H9 (cell line): ENCODE results near the gene LEF1. TPM values are rescaled to one million over a fixed set of nuclear protein-coding genes. Genes with fewer than 3 reads are reported as not detected.

Experiments used
- DNase-seq: peaks from one replicate; pipeline ENCODE4 v3.0.0-alpha.2; 2017
- H2AFZ ChIP-seq: one replicate; pipeline ENCODE4 v1.6.1; 2013; ENCODE audit warnings: mild to moderate bottlenecking, low read length, control low read depth, moderate library complexity
- H2AK5ac ChIP-seq: 2 replicates; pipeline ENCODE4 v1.6.1; 2013; ENCODE audit warnings: low read length, control low read depth, mixed read lengths; ENCODE audit not compliant: insufficient read length
- H2BK120ac ChIP-seq: one replicate; pipeline ENCODE4 v1.6.1; 2013; ENCODE audit warnings: low read depth, mild to moderate bottlenecking, low read length, control low read depth, inconsistent platforms; ENCODE audit not compliant: poor library complexity, severe bottlenecking
- H2BK12ac ChIP-seq: 2 replicates; pipeline ENCODE4 v1.6.1; 2013; ENCODE audit warnings: low read length, control low read depth, mixed read lengths, low read depth; ENCODE audit not compliant: insufficient read length
- H2BK15ac ChIP-seq: 2 replicates; pipeline ENCODE4 v1.6.1; 2013; ENCODE audit warnings: low read depth, low read length, control low read depth
- H2BK20ac ChIP-seq: one replicate; pipeline ENCODE4 v1.6.1; 2013; ENCODE audit warnings: low read depth, mild to moderate bottlenecking, low read length, control low read depth, inconsistent platforms; ENCODE audit not compliant: poor library complexity, severe bottlenecking
- H2BK5ac ChIP-seq: 2 replicates; pipeline ENCODE4 v1.6.1; 2013; ENCODE audit warnings: low read length, control low read depth, mixed read lengths; ENCODE audit not compliant: insufficient read length
- H3K14ac ChIP-seq: 2 replicates; pipeline ENCODE4 v1.6.1; 2013; ENCODE audit warnings: low read length, control low read depth; ENCODE audit not compliant: insufficient read depth
- H3K18ac ChIP-seq: 2 replicates; pipeline ENCODE4 v1.6.1; 2013; ENCODE audit warnings: low read depth, mild to moderate bottlenecking, mixed read lengths, low read length, control low read depth; ENCODE audit not compliant: insufficient read length
- H3K23ac ChIP-seq: 2 replicates; pipeline ENCODE4 v1.6.1; 2013; ENCODE audit warnings: low read length, control low read depth, mixed read lengths, low read depth; ENCODE audit not compliant: insufficient read length
- H3K23me2 ChIP-seq: 2 replicates; pipeline ENCODE4 v1.6.1; 2013; ENCODE audit warnings: low read depth, mild to moderate bottlenecking, mixed read lengths, low read length, control low read depth; ENCODE audit not compliant: insufficient read length, poor library complexity, severe bottlenecking
- H3K27ac ChIP-seq: 2 replicates; pipeline ENCODE4 v1.5.1; 2013; ENCODE audit warnings: low read length, control low read depth, mixed read lengths, low read depth; ENCODE audit not compliant: insufficient read length
- H3K27me3 ChIP-seq: 2 replicates; pipeline ENCODE4 v1.6.1; 2013; ENCODE audit warnings: low read length, control low read depth, inconsistent platforms; ENCODE audit not compliant: insufficient read depth
- H3K4ac ChIP-seq: 2 replicates; pipeline ENCODE4 v1.6.1; 2013; ENCODE audit warnings: low read depth, mild to moderate bottlenecking, control low read depth, inconsistent platforms, low read length, moderate library complexity
- H3K4me1 ChIP-seq: 2 replicates; pipeline ENCODE4 v1.6.1; 2013; ENCODE audit warnings: low read length, control low read depth, inconsistent platforms; ENCODE audit not compliant: insufficient read depth
- H3K4me2 ChIP-seq: 2 replicates; pipeline ENCODE4 v1.6.1; 2013; ENCODE audit warnings: low read length, control low read depth, mixed read lengths; ENCODE audit not compliant: insufficient read length, insufficient read depth
- H3K56ac ChIP-seq: 2 replicates; pipeline ENCODE4 v1.6.1; 2013; ENCODE audit warnings: low read depth, mild to moderate bottlenecking, mixed read lengths, low read length, control low read depth; ENCODE audit not compliant: insufficient read length
- H3K79me1 ChIP-seq: 2 replicates; pipeline ENCODE4 v1.6.1; 2013; ENCODE audit warnings: low read depth, mild to moderate bottlenecking, moderate library complexity, low read length, control low read depth, inconsistent platforms; ENCODE audit not compliant: insufficient read depth, poor library complexity, severe bottlenecking
- H3K79me2 ChIP-seq: 2 replicates; pipeline ENCODE4 v1.6.1; 2013; ENCODE audit warnings: low read length, control low read depth, inconsistent platforms; ENCODE audit not compliant: insufficient read depth
- H3K9ac ChIP-seq: 2 replicates; pipeline ENCODE4 v1.6.1; 2013; ENCODE audit warnings: low read length, control low read depth, mixed read lengths; ENCODE audit not compliant: insufficient read length; ENCODE audit errors: extremely low read depth
- H3K9me3 ChIP-seq: one replicate; pipeline ENCODE4 v1.6.1; 2013; ENCODE audit warnings: low read depth, low read length, inconsistent platforms; ENCODE audit not compliant: control insufficient read depth
- H3T11ph ChIP-seq: one replicate; pipeline ENCODE4 v1.6.1; 2013; ENCODE audit warnings: mild to moderate bottlenecking, low read length, control low read depth, inconsistent platforms
- H4K20me1 ChIP-seq: one replicate; pipeline ENCODE4 v1.6.1; 2013; ENCODE audit not compliant: control insufficient read depth, insufficient read length, insufficient read depth
- H4K5ac ChIP-seq: 2 replicates; pipeline ENCODE4 v1.6.1; 2013; ENCODE audit warnings: low read depth, mild to moderate bottlenecking, mixed read lengths, low read length, control low read depth; ENCODE audit not compliant: insufficient read length
- H4K8ac ChIP-seq: replicated peaks from 2 replicates; pipeline ENCODE4 v1.6.1; 2013; ENCODE audit warnings: low read length, control low read depth, mixed read lengths, low read depth; ENCODE audit not compliant: insufficient read length
- H4K91ac ChIP-seq: 2 replicates; pipeline ENCODE4 v1.6.1; 2013; ENCODE audit warnings: low read depth, mild to moderate bottlenecking, moderate library complexity, mixed read lengths, low read length, control low read depth; ENCODE audit not compliant: insufficient read length
- H3K27ac Mint-ChIP-seq, 3 experiments: 2 replicates in 2 of 3; 3 replicates in 1 of 3; pipeline ENCODE4 v1.8.0; 2020 to 2021; ENCODE audit warnings: mixed read lengths in 3 of 3, mild to moderate bottlenecking in 1 of 3, moderate library complexity in 1 of 3
- H3K27me3 Mint-ChIP-seq: 2 replicates; pipeline ENCODE4 v1.8.0; 2021; ENCODE audit warnings: low read depth, mild to moderate bottlenecking, moderate library complexity, mixed read lengths
- H3K36me3 Mint-ChIP-seq, 3 experiments: 2 replicates in 2 of 3; 3 replicates in 1 of 3; pipeline ENCODE4 v1.8.0; 2020 to 2021; ENCODE audit warnings: low read depth in 3 of 3, mixed read lengths in 3 of 3; ENCODE audit not compliant: insufficient read depth in 1 of 3
- H3K4me1 Mint-ChIP-seq, 2 experiments: 2 replicates each; pipeline ENCODE4 v1.8.0; 2020; ENCODE audit warnings: mixed read lengths in 2 of 2
- H3K4me3 Mint-ChIP-seq, 2 experiments: 2 replicates in 1 of 2; 3 replicates in 1 of 2; pipeline ENCODE4 v1.8.0; 2020 to 2021; ENCODE audit warnings: mild to moderate bottlenecking in 2 of 2, mixed read lengths in 2 of 2, moderate library complexity in 1 of 2
- H3K9me3 Mint-ChIP-seq, 2 experiments: 2 replicates in 1 of 2; 3 replicates in 1 of 2; pipeline ENCODE4 v1.8.0; 2020; ENCODE audit warnings: mild to moderate bottlenecking in 2 of 2, mixed read lengths in 2 of 2, moderate library complexity in 1 of 2
- WGBS: extraction: QIAGEN DNeasy Blood & Tissue Kit; methylation state at CpG from one replicate; pipeline ENCODE4 v1.1.7; 2013; ENCODE audit warnings: missing lambda C conversion rate, low lambda C conversion rate, mixed read lengths; ENCODE audit not compliant: insufficient read length; ENCODE audit errors: extremely low coverage; 5-methylcytosine and 5-hydroxymethylcytosine counted together
- total RNA-seq: library from RNA; stranded (reverse); gene quantifications from 2 replicates; pipeline ENCODE4 v1.2.1, GENCODE V29; 2021
- TF ChIP-seq, protein P1 (sequence below): fragments of 200-600 bp; sonication (generic); conservative IDR thresholded peaks from 3 replicates; pipeline ENCODE4 v1.8.0; 2021; ENCODE audit warnings: antibody characterized with exemption, mild to moderate bottlenecking

The LEF1 gene
- total RNA-seq, 1 experiment from 2014 or later, result 2.5 TPM

DNA sequence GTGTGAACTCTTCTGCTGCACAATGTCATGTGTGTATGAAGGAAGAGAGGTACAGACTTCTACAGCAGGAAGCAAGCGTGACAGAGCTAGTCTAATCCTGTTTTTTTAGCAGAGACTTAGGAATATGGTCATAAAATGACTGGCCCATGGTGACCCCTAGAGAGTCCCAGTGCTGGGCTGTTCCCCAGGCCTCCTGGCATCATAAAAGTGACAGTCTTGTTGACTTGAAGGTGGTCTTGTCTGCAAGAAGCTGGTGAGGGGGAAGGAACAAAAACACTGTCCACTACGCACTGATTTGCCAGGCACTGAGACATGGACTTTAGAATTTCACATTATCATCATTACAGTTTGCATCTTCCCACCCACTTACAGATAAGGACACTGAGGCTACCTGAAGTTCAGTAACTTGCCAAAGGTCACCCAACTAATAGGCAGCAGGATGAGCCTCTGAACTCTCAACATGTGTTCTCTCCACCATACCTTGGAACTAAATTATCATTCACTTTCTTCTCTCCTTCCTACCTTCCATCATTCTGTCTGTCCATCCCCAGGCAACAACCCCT lies 116.1 kb downstream of the LEF1 start:
- no peak overlapping the region for H2BK5ac ChIP-seq
- H3K23ac ChIP-seq, result no peak overlapping the region
- H4K91ac ChIP-seq, result no peak overlapping the region
- H3K4ac ChIP-seq, result no peak overlapping the region
- no peaks in the 10 kb centered on the region for H3K23me2 ChIP-seq
- H2BK120ac ChIP-seq, result no peak overlapping the region
- no CpG with 5 or more reads among the region's 2 CpGs for WGBS
- no peaks in the 10 kb centered on the region for H4K20me1 ChIP-seq
- no peak overlapping the region for H3K18ac ChIP-seq
- H3K4me2 ChIP-seq, result no peak overlapping the region
- no peaks in the 10 kb centered on the region; the same call in 1 of the 2 replicates for H3K27me3 ChIP-seq
- DNase-seq, result no peak
- no peaks in the 10 kb centered on the region; a peak in 1 of 7 replicates for H3K36me3 Mint-ChIP-seq
- no peak overlapping the region for H3K9ac ChIP-seq
- no peaks in the 10 kb centered on the region for H3K9me3 Mint-ChIP-seq
- H3K4me1 Mint-ChIP-seq, result peaks cover 9 to 16% of the 10 kb centered on the region in 2 experiments
- H2AK5ac ChIP-seq, result no peak overlapping the region
- TF ChIP-seq, protein P1, sequence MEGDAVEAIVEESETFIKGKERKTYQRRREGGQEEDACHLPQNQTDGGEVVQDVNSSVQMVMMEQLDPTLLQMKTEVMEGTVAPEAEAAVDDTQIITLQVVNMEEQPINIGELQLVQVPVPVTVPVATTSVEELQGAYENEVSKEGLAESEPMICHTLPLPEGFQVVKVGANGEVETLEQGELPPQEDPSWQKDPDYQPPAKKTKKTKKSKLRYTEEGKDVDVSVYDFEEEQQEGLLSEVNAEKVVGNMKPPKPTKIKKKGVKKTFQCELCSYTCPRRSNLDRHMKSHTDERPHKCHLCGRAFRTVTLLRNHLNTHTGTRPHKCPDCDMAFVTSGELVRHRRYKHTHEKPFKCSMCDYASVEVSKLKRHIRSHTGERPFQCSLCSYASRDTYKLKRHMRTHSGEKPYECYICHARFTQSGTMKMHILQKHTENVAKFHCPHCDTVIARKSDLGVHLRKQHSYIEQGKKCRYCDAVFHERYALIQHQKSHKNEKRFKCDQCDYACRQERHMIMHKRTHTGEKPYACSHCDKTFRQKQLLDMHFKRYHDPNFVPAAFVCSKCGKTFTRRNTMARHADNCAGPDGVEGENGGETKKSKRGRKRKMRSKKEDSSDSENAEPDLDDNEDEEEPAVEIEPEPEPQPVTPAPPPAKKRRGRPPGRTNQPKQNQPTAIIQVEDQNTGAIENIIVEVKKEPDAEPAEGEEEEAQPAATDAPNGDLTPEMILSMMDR, result no peak
- H4K5ac ChIP-seq, result no peak overlapping the region
- H3K27ac Mint-ChIP-seq, result no peak overlapping the region
- no peak overlapping the region for H3K14ac ChIP-seq
- H2BK12ac ChIP-seq, result no peak overlapping the region
- peaks cover 3% of the 10 kb centered on the region; the same call in 1 of the 2 replicates for H3K4me1 ChIP-seq
- H3K79me1 ChIP-seq, result no peaks in the 10 kb centered on the region
- no peak overlapping the region for H2AFZ ChIP-seq
- no peak overlapping the region for H3T11ph ChIP-seq
- H3K4me3 Mint-ChIP-seq, result no peak overlapping the region
- peaks cover 50% of the 10 kb centered on the region for H3K27me3 Mint-ChIP-seq
- H2BK15ac ChIP-seq, result no peak overlapping the region
- no peak overlapping the region for H3K56ac ChIP-seq
- no peak overlapping the region for H4K8ac ChIP-seq
- no peaks in the 10 kb centered on the region for H3K9me3 ChIP-seq
- H3K27ac ChIP-seq, result no peak overlapping the region
- H3K79me2 ChIP-seq, result no peaks in the 10 kb centered on the region
- H2BK20ac ChIP-seq, result no peak overlapping the region
